HG03103 (cell line): Measurements from ENCODE around the gene PDAP1.
A peak's percentile ranks its signal among the peaks of the same experiment; 100 is the strongest.
"Not testable (repeated sequence)": the region's sequence is repeated elsewhere in the genome, so short reads cannot be mapped to it uniquely, and the experiment has no call there.

Experiments
- ATAC-seq: cut with Tn5 transposase; IDR thresholded peaks from one replicate; pipeline ENCODE4 v1.9.1; 2021; ENCODE audit warnings: low read depth; ENCODE audit not compliant: unreplicated experiment

The PDAP1 gene

DNA sequence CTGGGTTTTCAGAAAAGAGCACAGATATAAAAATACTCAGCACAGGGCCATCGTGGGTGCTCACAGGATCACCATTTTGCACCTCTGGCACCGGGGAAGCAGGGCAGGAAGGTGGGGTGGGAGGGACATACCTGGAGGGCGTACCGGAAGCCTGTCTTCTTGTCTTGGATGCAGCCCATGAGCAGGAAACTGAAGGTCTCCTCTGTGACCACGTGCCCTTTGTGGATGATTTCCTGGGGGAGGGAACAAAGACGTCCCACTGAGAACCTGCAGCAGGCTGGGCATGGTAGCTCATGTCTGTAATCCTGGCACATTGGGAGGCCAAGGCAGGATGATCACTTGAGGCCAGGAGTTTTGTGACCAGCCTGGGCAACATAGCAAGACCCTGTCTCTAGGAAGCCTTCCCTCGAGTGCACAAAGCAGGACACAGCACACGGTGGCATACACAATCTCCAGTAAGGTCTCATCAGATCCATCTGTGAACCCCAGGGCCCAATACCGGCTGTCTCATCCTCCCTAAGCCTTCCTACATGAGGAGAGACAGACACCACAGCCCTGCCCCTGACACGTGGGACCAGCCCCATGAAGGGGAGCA is 20.7 kb upstream of the PDAP1 start:
- no peak for ATAC-seq

DNA sequence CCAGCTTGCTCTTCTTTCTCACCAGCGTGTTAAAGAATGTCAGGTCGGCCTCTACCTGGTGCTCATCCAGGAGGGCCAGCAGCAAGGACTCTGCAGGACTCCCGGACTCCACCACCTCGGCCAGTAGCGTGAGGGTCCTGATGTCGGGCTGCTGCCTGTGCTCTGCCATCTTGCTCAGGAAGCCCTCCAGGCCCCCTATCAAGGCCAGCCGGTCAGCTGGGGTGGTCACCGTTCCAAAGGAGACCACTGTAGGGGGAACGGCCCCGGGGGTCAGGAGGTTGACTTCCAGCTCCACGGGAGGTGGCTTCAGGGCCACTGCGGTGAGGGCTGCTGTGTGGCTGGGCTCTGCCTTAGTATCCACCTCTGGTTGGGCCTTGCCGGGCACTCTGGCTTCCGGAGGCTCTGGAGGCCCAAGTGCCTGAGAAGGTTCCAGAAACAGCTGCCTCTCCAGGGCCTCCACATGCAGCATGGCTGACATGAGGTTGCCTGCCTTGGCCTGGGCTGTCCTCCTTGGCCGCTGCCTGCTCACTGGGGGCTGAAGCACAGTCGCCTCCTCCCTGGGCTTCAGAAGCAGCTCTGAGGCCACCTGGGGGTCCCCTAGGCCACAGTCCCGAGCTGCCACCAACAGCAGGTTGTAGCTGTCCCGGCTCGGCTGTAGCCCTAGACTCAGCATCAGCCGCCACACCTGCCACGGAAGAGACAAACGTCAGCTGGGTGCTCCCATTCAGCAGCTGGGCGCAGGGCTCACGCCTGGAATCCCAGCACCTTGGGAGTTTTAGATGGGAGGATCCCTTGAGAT is 16.7 kb upstream of the PDAP1 start:
- ATAC-seq = no peak

DNA sequence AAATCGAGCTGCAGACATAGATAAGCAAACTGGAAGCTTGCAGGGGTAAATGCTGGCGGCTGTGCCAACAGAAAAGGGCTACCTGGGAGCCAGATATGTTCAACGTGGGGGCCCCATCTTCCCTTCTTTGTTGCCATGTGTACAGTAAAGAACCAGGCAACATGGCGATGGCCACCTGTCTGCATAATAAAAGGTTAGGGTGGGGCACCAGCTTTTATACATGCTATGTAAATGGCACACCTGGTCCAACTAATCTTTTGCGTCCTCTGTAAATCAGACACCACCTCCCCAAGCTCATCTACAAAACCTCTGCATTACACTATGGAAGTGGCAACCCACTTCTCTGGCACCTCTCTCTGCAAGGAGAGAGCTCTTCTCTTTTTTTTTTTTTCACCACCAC is 14.2 kb upstream of the PDAP1 start:
- ATAC-seq = no peak

DNA sequence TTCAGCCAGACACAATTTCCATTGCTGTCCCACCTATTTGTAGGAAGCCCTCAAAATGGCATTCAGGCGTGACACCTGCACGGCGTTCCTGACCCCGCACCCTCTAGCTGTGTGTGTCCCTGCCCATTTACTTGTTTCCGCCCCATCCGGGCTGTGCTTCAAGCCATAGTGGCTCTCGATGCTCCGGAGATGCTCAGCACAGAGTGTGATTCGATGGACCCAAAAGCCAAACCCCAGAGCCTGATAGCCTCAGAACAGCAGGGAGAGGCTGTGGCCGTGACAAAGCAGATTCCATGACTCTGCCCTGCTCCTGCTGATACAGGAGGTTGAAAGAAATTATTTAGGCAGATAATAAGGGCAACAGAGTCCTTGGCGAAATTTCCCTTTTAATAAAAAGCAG is 13.8 kb upstream of the PDAP1 start:
- no peak for ATAC-seq

DNA sequence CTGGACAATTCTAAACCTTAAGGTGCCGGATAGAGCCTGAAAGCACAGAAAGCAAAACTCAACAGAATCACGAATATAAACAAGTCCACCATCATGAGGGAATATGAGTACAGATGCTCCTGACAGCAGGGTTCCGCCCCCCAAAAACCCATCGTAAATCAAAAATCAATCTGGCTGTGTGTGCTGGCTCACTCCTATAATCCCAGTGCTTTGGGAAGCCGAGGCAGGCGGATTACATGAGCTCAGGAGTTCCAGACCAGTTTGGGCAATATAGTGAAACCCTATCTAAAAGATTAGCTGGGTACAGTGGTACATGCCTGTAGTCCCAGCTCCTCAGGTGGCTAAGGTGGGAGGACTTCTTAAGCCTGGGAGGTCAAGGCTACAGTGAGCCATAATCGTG is 12.6 kb upstream of the PDAP1 start:
- no peak for ATAC-seq

DNA sequence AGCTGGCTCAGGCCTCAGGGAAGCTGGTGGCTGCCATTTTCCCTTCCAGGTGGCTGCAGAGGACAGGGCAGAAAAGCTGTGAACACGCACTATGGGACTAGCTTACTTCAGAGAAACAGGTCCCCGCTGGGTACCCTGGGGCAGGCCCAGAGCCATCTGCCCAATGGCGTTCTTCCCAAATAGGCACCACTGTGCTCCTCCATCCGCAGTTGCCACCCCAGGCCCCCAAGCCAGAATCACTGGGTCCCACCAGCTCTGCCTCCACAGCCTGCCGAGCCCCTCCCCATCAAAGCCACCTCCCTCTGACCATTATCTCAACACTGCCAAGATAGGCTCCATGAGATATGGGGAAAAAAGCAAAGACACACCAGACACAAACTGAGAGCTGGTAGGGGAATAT is 11.8 kb upstream of the PDAP1 start:
- ATAC-seq = no peak

DNA sequence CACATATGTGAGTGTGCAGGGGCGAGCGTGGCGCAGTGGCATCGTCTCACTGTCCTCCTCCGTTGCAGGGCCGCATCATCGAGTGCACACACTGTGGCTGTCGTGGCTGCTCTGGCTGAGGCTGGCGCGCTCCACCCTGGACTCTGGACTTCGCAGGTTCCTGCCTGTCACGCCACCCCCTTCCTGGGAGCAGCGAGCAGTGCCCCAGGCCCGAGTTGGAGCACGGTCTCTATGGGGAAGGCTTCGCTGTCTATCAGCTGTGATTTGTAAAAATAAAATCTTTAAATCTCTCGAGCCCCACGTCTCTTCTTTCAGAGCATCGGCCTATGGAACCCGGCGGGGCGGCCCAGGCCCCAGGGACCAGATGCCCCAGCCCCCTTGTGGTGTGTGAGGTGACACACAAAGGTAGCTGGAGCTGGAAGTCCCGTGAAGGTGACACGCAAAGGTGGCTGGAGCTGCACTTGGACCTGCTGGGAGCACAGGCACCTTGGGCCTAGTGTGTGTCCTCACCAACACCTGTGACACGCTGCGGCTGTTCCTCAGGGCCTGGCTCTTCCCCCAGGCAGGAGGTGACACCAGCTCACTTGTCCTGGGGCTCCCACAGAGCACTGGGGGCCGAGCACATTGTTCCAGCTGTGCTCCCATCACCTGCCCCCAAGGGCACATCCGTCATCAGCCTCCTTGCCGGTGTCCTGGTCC is 11.1 kb upstream of the PDAP1 start:
- no peak for ATAC-seq

DNA sequence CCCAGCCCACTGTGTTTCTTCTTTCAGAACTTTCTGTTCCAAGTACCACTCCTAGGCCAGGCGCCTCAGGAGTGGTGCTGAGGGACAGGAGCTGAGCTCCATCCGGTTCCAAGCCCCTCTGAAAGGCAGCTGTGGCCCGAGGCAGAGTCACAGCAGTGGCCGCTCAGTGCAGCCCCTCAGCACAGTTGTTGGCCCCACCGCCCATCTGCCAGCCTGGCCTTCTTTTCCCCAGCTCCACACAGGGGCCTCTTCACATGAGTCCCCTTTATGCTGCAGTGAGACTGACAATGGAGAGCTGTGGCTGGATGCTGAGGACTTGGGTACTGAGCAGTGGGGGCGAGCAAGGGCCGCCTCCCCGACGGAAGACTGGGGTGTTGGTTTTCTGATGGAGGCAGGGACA is 9.9 kb upstream of the PDAP1 start:
- no peak for ATAC-seq

DNA sequence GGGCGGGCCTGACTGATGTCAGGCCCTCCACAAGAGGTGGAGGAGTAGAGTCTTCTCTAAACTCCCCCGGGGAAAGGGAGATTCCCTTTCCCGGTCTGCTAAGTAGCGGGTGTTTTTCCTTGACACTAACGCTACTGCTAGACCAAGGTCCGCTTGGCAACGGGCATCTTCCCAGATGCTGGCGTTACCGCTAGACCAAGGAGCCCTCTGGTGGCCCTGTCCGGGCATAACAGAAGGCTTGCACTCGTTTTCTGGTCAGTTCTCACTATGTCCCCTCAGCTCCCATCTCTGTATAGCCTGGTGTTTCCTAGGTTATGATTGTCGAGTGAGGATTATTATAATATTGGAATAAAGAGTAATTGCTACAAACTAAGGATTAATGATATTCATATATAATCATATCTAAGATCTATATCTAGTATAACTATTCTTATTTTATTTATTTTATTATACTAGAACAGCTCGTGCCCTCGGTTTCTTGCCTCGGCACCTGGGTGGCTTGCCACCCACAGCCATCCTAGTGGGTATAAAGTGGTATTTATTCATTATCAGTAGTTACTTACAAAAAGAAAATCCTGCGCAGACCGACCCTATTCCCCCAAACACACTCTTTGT is 7.2 kb upstream of the PDAP1 start:
- not testable (repeated sequence) for ATAC-seq

DNA sequence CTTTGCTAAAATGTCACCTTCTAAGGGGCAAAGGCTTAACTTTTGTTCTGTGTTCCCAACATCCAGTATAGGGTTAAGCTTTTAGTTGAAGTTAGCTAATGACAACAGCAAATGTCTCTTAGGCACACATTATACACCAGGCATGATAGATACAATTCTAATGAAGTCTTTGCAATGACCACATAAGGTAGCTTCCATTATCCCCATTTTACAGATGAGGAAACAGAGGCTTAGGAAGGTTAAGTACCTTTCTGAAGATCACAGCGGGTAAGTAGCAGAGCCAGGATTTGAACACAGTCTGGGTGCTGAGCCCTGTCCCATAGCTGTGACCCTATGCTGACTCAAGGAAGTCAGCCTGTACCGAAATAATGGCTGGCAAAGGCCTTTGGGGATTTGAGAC is 2.2 kb upstream of the PDAP1 start:
- ATAC-seq = no peak

DNA sequence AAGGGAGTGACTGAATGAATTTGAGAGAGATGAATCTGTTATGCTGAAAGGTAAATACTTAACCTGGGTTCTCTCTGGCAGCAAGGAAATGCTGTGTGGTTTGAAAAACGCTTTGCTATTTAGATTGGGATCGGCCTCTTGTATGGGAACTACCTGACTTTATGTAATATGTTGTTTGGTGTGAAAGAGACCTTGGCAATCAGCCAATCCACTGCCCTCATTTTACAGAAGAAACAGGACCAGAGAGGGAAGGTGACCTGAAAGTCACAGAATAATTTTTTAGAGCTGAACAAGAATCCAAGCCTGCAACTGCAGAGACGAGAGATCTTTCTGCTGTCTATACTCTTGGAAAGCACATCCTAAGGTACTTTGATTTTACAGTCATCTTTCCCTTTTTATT is 1.4 kb upstream of the PDAP1 start:
- no peak for ATAC-seq

DNA sequence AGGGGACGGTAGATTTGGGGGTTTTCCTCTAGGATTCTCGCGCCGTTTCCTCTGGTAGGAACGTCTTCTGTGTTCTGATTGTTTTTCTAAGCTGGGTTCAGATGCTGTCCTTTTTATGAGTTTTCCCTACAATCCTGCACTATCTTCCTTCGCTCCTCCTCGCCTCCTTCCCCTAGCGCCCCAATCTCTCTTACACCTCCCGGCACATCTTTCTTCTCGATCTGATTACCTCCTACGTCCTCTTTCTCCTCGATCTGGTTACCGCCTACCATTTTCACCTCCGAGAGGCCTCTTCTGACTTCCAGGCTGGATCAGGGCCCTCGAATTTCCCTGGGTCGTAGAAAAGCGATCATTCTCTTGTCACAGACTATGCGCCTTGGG is 785 bp upstream of the PDAP1 start:
- ATAC-seq = peak; percentile 7

DNA sequence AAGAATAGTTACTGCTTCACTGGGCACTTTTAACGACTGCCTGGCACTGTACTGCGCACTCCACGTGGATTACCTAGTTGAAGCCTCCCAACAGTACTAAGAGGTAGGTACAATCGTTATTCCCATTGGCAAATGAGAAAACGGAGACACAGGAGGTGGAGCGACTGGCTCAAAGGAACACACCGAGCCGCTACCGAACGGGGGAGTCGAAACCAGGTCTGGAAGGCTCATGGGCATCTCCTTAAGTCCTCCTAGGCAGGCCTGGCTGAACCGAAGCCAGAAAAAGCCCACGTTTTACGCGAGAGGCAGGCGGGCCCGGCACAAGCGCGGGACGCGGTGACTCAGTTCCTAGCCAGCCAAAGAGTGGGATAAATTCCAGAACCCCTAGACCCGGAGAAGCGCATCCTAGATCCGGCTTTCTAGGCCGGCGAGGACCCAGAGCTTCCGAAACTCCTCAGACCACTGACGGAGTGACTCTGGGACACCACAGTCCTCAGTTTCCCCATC is 472 bp downstream of the PDAP1 start:
- ATAC-seq = no peak

DNA sequence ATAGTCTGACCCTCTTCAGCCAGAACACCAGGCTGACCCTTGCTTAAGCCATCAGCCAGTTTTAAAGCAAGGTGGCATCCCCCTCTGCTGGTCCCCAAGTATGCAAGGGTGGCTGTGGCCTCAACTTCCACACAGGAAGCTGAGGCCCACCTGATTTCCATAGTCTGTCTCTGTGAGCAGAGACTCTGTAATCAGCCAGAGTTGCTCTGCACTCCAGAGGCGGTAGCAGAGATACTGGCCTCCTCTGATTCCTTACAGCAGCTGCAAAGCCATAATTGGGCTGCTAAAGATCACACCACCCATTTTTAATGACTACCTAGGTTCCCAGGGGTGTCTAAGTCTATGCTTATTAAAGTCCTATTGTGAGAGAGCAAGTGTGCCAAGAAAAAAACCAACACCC is 1.8 kb downstream of the PDAP1 start:
- no peak for ATAC-seq

DNA sequence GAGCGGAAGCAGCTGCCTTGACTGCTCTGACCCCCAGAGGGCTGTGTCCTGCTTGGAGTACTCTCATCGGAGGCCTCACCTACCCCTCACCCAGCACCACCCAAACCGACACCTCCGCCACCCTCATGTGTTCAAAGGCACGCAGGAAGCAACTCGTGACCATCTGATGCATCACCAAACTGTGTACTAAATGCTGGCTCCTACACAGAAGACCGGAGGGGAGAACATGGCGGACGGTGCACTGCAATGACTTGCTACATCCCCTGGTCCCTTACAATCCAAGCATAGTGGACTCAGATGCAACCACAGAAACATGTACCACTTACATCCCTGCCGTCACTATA is 3.4 kb downstream of the PDAP1 start:
- ATAC-seq = no peak

DNA sequence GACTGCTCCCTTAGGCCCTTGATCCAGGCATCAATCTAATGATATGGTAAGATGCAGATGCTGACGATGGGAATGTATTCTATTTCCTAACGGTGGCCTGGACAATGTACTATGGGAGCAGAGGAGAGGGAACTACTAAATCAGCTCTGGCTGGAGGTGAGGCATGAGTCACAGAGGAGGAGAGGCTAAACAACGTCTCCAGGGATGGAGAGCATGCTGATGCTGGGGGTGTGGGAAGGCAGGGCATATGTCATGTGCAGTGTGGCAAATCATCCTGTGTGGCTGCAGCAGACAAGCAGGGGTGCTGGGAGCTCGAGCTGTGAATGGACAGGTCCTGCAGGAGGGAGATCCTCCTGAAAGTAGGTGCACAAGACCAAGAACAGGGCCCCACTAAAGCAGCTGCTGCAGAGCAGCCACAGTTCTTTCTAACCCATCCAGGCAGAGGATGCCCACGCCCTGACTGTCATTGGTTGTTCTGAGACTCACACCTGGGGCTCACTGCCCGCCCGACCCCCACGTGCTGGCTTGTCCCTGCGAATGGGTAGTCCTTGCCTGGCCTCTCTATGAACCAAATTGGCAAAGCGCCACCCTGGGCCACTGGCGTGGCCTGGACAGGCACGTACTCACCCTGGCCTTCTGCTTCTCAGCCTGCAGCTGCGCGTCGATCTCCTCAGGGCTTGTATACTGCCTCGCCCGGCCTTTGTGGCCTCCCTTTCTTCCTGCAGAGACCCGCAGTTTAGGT is 4.0 kb downstream of the PDAP1 start:
- no peak for ATAC-seq

DNA sequence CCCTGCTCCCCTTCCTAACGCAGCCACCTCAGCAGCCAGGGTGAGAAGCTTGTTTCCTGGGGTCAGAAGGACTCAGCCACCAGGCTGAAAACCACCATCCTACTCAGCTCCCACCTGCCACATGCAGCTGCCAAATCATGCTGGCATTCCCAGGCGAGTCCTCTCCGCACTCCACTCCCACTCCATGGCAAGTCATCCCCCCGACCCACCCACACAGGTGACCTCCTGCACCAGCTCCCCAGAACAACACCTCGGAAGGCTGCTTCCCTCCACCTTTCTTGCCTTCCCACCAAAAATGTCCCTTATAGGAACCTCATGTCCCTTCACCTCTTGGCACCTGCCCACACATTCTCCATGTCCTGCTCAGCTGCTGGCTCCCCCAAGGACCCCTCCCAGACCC is 4.6 kb downstream of the PDAP1 start:
- ATAC-seq = no peak

DNA sequence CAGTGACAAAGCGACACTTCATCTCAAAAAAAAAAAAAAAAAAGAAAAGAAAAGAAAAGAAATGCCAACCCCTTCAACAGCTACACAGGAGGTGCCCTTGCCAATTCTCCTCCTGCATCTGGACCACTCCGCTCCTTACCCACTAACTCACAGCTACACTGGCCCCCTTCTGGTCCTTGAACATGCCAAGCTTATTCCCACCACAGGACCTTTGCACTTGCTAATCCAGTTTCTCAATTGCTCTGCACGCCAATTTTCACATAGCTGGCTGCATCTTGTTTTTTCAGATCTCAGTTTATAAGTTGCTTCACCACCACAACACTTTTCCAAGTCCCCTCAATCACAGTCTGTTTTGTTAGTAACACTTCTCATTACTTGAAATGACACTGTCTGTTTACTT is 5.5 kb downstream of the PDAP1 start:
- no peak for ATAC-seq

DNA sequence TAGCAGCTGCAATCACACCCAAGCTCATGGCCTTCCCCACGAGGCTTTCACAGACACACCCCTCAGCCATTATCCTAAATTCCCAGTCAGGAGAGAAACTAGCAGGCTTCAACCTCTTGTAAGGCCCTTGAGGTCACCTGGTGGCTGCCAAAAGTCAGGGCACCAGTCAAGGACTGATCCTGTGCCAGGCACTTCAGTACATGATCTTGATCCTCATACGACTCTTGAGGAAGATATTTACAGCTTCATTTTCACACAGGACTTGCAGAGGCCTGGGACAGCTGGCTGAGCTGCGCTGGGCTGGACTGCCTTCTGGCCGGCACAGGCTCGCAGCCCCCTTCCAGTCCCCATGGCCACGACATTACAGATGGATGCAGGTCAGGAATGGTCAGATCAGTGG is 8.8 kb downstream of the PDAP1 start:
- ATAC-seq = no peak

DNA sequence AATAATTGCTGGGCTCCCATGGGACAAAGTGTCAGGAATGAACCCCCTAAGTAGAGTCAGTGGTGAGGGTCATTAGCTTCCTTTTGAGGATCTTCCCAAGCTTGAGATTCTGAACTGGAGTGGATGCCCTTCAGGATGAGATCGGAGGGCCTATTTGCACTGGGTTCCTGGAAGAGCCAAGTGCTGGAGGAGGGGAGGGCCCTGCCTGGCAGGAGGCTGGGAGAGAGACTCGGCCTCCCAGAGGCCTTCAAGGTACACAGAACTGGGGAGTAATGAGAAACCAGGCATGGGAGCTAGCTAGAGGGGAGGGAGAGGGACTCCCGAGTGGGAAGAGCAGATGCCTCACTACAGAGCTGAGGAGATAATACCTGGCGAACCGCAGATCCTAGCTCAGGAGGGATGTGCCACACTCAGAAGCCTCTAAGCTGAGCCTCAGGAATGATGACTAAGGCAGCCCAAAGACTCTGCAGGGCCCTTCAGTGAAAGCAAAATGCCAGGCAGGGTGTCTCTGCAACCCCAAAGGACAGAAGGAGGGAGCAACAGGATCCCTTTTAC is 9.4 kb downstream of the PDAP1 start:
- ATAC-seq = no peak
